Neural progenitor cell (in vitro differentiated cells): ENCODE data around the gene TUBA4B. TPM values are rescaled to one million over a fixed set of nuclear protein-coding genes. Genes with fewer than 3 reads are reported as not detected.
"Not testable (repeated sequence)": the region's sequence is repeated elsewhere in the genome, so short reads cannot be mapped to it uniquely, and the experiment has no call there.

Source experiments
- DNase-seq: peaks from one replicate; pipeline ENCODE4 v3.0.0-alpha.2; 2016; ENCODE audit warnings: low spot score
- H2AFZ ChIP-seq: fragments of 200-600 bp; sonication (generic); replicated peaks from 2 replicates; pipeline ENCODE4 v1.6.1; 2016; ENCODE audit warnings: antibody characterized with exemption
- H3F3A ChIP-seq: fragments of 200-600 bp; sonication (generic); 2 replicates; pipeline ENCODE4 v1.6.1; 2016; ENCODE audit warnings: antibody characterized with exemption, low read depth
- H3K27ac ChIP-seq: fragments of 200-600 bp; sonication (generic); 2 replicates; pipeline ENCODE4 v1.5.1; 2016; ENCODE audit warnings: mild to moderate bottlenecking
- H3K27me3 ChIP-seq: fragments of 200-600 bp; sonication (generic); 2 replicates; pipeline ENCODE4 v1.6.1; 2016; ENCODE audit warnings: mild to moderate bottlenecking, moderate library complexity
- H3K36me3 ChIP-seq: fragments of 200-600 bp; sonication (generic); 2 replicates; pipeline ENCODE4 v1.5.1; 2016
- H3K4me1 ChIP-seq: fragments of 200-600 bp; sonication (generic); 2 replicates; pipeline ENCODE4 v1.6.1; 2016; ENCODE audit warnings: mixed run types
- H3K4me2 ChIP-seq: fragments of 200-600 bp; sonication (generic); 2 replicates; pipeline ENCODE4 v1.6.1; 2016
- H3K4me3 ChIP-seq: fragments of 200-600 bp; sonication (generic); 2 replicates; pipeline ENCODE4 v1.5.1; 2016
- H3K79me2 ChIP-seq: fragments of 200-600 bp; sonication (generic); 2 replicates; pipeline ENCODE4 v1.6.1; 2016; ENCODE audit warnings: low read depth
- H3K9ac ChIP-seq: fragments of 200-600 bp; sonication (generic); 2 replicates; pipeline ENCODE4 v1.6.1; 2016
- H3K9me3 ChIP-seq: fragments of 200-600 bp; sonication (generic); 2 replicates; pipeline ENCODE4 v1.5.1; 2016; ENCODE audit warnings: low read depth
- H4K20me1 ChIP-seq: fragments of 200-600 bp; sonication (generic); 2 replicates; pipeline ENCODE4 v1.6.1; 2016; ENCODE audit warnings: low read depth
- H3K27ac Mint-ChIP-seq: 3 replicates; pipeline ENCODE4 v1.8.0; 2021; ENCODE audit warnings: mixed read lengths
- H3K27me3 Mint-ChIP-seq: 2 replicates; pipeline ENCODE4 v1.8.0; 2022; ENCODE audit warnings: low read depth, mild to moderate bottlenecking, inconsistent platforms, moderate library complexity, mixed read lengths; ENCODE audit not compliant: insufficient read depth
- H3K36me3 Mint-ChIP-seq: 3 replicates; pipeline ENCODE4 v1.8.0; 2021; ENCODE audit warnings: mixed read lengths
- H3K4me1 Mint-ChIP-seq: 3 replicates; pipeline ENCODE4 v1.8.0; 2021; ENCODE audit warnings: mixed read lengths
- H3K4me3 Mint-ChIP-seq: 3 replicates; pipeline ENCODE4 v1.8.0; 2021; ENCODE audit warnings: mild to moderate bottlenecking, moderate library complexity, mixed read lengths
- H3K9me3 Mint-ChIP-seq: 3 replicates; pipeline ENCODE4 v1.8.0; 2020; ENCODE audit warnings: mixed read lengths
- CTCF ChIP-seq: fragments of 200-600 bp; sonication (generic); IDR thresholded peaks from 2 replicates; pipeline ENCODE4 v1.5.1; 2017; ENCODE audit warnings: antibody characterized with exemption, mild to moderate bottlenecking
- EZH2 ChIP-seq: fragments of 200-600 bp; sonication (generic); IDR thresholded peaks from 2 replicates; pipeline ENCODE4 v1.6.1; 2017; ENCODE audit warnings: antibody characterized with exemption, mild to moderate bottlenecking, moderate library complexity
- EZH2phosphoT487 ChIP-seq: fragments of 200-600 bp; sonication (generic); IDR thresholded peaks from 2 replicates; pipeline ENCODE4 v1.6.1; 2017; ENCODE audit warnings: antibody characterized with exemption
- total RNA-seq: library from RNA; depleted of rRNA; stranded (reverse); fragments of >200 nt; gene quantifications from 2 replicates; pipeline ENCODE4 v1.2.3, GENCODE V29; 2015; ENCODE audit warnings: low replicate concordance

TUBA4B gene
- total RNA-seq, 1 donor from 2014 or later, result not detected

- H3K4me3 Mint-ChIP-seq, result peak overlapping the region; percentile 53
- Histone ChIP-seq H3K4me3 (peak overlapping the region; percentile 34), H2AFZ (no peak overlapping the region)
Observed at GRCh38 chr2:219252570-219252899, 508 bp upstream of the TUBA4B start.

GRCh38 chr2:219253753-219254589, 928 bp downstream of the TUBA4B start, which contains the start of gene TUBA4A:
Gene TUBA4A, minus strand, starts transcription at chr2:219253918. Its CDS starts 60 bp downstream, at chr2:219253858.
- peaks cover 12% of the 10 kb centered on the region for H4K20me1 ChIP-seq
- Mint-ChIP-seq H3K4me3 (peak within 1 kb of the TSS; percentile 78), H3K27ac (no peak within 1 kb of the TSS), H3K36me3 (no peaks in the 10 kb centered on the region), H3K9me3 (no peaks in the 10 kb centered on the region), H3K4me1 (peaks cover 13% of the 10 kb centered on the region), H3K27me3 (peaks cover 64% of the 10 kb centered on the region)
- DNase-seq, result peak; percentile 86
- no peak within 1 kb of the TSS for H3K27ac ChIP-seq
- peak within 1 kb of the TSS; percentile 6 for H2AFZ ChIP-seq
- H3K4me1 ChIP-seq, result peaks cover 7% of the 10 kb centered on the region
- H3K79me2 ChIP-seq, result no peaks in the 10 kb centered on the region
- H3K36me3 ChIP-seq, result no peaks in the 10 kb centered on the region
- peak within 1 kb of the TSS; percentile 34 for H3K4me3 ChIP-seq
- H3K9me3 ChIP-seq, result no peaks in the 10 kb centered on the region
- peaks cover 3% of the 10 kb centered on the region for H3F3A ChIP-seq
- H3K9ac ChIP-seq, result no peak within 1 kb of the TSS
- H3K4me2 ChIP-seq, result peak within 1 kb of the TSS; percentile 78
- peaks cover 81% of the 10 kb centered on the region for H3K27me3 ChIP-seq
- TF ChIP-seq EZH2 (peak; percentile 94), CTCF (no peak), EZH2phosphoT487 (peak; percentile 94)

More at GRCh38 chr2:219252570-219252899, 508 bp upstream of the TUBA4B start:
- DNase-seq, result peak; percentile 35
- H3K27ac ChIP-seq, result no peak overlapping the region
- no peak overlapping the region for H3K9ac ChIP-seq
- Mint-ChIP-seq H3K4me1 (peaks cover 13% of the 10 kb centered on the region), H3K36me3 (no peaks in the 10 kb centered on the region), H3K9me3 (no peaks in the 10 kb centered on the region), H3K27me3 (peaks cover 56% of the 10 kb centered on the region), H3K27ac (no peak overlapping the region)
- no peaks in the 10 kb centered on the region for H3K79me2 ChIP-seq
- no peaks in the 10 kb centered on the region for H3K9me3 ChIP-seq
- TF ChIP-seq EZH2phosphoT487 (no peak), CTCF (no peak), EZH2 (no peak)
- no peaks in the 10 kb centered on the region for H3K36me3 ChIP-seq
- H3K27me3 ChIP-seq, result peaks cover 67% of the 10 kb centered on the region
- peaks cover 3% of the 10 kb centered on the region for H3F3A ChIP-seq
- peaks cover 7% of the 10 kb centered on the region for H3K4me1 ChIP-seq
- H4K20me1 ChIP-seq, result peaks cover 12% of the 10 kb centered on the region
- peak overlapping the region; percentile 78 for H3K4me2 ChIP-seq

DNA sequence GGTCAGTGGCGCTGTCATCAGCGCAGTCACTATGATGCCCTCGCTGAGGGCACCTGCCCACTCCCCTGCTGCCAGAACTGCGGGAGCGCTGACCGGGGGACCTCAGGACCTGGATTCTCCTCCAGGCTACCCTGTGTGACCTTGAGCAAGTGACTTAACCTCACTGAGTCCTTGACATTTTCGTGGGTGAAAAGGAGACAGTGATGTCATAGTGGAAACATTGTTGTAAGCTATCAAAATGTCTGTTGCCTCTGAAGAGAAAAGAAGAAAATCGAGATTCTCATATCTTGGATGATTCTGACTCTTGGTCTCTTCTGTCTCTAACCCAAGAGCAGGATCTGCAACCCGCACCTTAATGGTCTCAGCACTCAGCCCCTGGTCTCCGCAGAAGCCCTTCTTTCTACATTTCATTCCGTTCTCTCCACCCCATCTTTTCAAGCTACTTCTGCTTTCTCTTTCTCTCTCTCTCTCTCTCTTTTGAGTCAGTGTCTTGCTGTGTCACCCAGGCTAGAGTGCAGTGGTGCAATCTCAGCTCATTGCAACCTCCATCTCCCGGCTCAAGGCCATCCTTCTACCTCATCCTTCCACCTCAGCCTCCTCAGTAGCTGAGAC, 1.7 kb downstream of the TUBA4B start:
- H3K9ac ChIP-seq, result no peak overlapping the region
- no peak for DNase-seq
- peak overlapping the region; percentile 78 for H3K4me2 ChIP-seq
- no peak overlapping the region for H2AFZ ChIP-seq
- H3K9me3 Mint-ChIP-seq, result no peaks in the 10 kb centered on the region
- peaks cover 89% of the 10 kb centered on the region for H3K27me3 ChIP-seq
- H4K20me1 ChIP-seq, result peaks cover 12% of the 10 kb centered on the region
- peaks cover 13% of the 10 kb centered on the region for H3K4me1 Mint-ChIP-seq
- TF ChIP-seq CTCF (no peak), EZH2 (peak; percentile 65), EZH2phosphoT487 (peak; percentile 46)
- H3K36me3 ChIP-seq, result no peaks in the 10 kb centered on the region
- no peaks in the 10 kb centered on the region for H3K79me2 ChIP-seq
- no peaks in the 10 kb centered on the region for H3K36me3 Mint-ChIP-seq
- peak overlapping the region; percentile 46 for H3K4me3 Mint-ChIP-seq
- H3K27ac ChIP-seq, result no peak overlapping the region
- H3K4me1 ChIP-seq, result peaks cover 7% of the 10 kb centered on the region
- no peaks in the 10 kb centered on the region for H3K9me3 ChIP-seq
- peaks cover 66% of the 10 kb centered on the region for H3K27me3 Mint-ChIP-seq
- no peak overlapping the region for H3K27ac Mint-ChIP-seq
- H3F3A ChIP-seq, result peaks cover 3% of the 10 kb centered on the region
- peak overlapping the region; percentile 34 for H3K4me3 ChIP-seq

- H3K4me2 ChIP-seq, H3K4me1 ChIP-seq, H3K9me3 Mint-ChIP-seq, H4K20me1 ChIP-seq, H3K9me3 ChIP-seq, H3K36me3 Mint-ChIP-seq, H3K9ac ChIP-seq, H3K79me2 ChIP-seq, H3K27ac ChIP-seq, H3K4me3 Mint-ChIP-seq, H2AFZ ChIP-seq, H3K27ac Mint-ChIP-seq, H3K4me1 Mint-ChIP-seq, H3K4me3 ChIP-seq, H3F3A ChIP-seq, H3K36me3 ChIP-seq, DNase-seq: not testable (repeated sequence)
- peaks cover 91% of the 10 kb centered on the region for H3K27me3 ChIP-seq
- H3K27me3 Mint-ChIP-seq, result peaks cover 48% of the 10 kb centered on the region
Observed at GRCh38 chr2:219258942-219259341, 5.9 kb downstream of the TUBA4B start.
